Mesendoderm (in vitro differentiated cells): ENCODE measurements around the gene CLCN4.

Experiments used
- DNase-seq: peaks from one replicate; pipeline ENCODE4 v3.0.0; 2013
- H2AK5ac ChIP-seq: 2 replicates; pipeline ENCODE4 v1.6.1; 2013; ENCODE audit warnings: low read length, inconsistent platforms
- H2BK120ac ChIP-seq: 2 replicates; pipeline ENCODE4 v1.6.1; 2013; ENCODE audit warnings: low read depth, mild to moderate bottlenecking, low read length, moderate library complexity, mixed read lengths
- H2BK15ac ChIP-seq: replicated peaks from 2 replicates; pipeline ENCODE4 v1.6.1; 2013; ENCODE audit warnings: low read depth, mild to moderate bottlenecking, moderate library complexity
- H2BK5ac ChIP-seq: 2 replicates; pipeline ENCODE4 v1.6.1; 2013; ENCODE audit warnings: low read length, inconsistent platforms
- H3K18ac ChIP-seq: 2 replicates; pipeline ENCODE4 v1.6.1; 2013; ENCODE audit warnings: mild to moderate bottlenecking, low read length, mixed read lengths
- H3K23ac ChIP-seq: one replicate; pipeline ENCODE4 v1.6.1; 2013; ENCODE audit warnings: low read length
- H3K27ac ChIP-seq: 2 replicates; pipeline ENCODE4 v1.5.1; 2013; ENCODE audit warnings: low read depth, mild to moderate bottlenecking, inconsistent platforms, low read length, moderate library complexity
- H3K27me3 ChIP-seq: 2 replicates; pipeline ENCODE4 v1.6.1; 2013; ENCODE audit warnings: low read length, control low read depth, mild to moderate bottlenecking, inconsistent platforms; ENCODE audit not compliant: insufficient read depth, poor library complexity
- H3K36me3 ChIP-seq: 2 replicates; pipeline ENCODE4 v1.6.1; 2013; ENCODE audit warnings: low read length, inconsistent platforms; ENCODE audit not compliant: control insufficient read depth, insufficient read depth
- H3K4ac ChIP-seq: one replicate; pipeline ENCODE4 v1.6.1; 2013; ENCODE audit warnings: low read depth, mild to moderate bottlenecking, low read length, moderate library complexity
- H3K4me1 ChIP-seq: 2 replicates; pipeline ENCODE4 v1.6.1; 2013; ENCODE audit warnings: low read depth, low read length, inconsistent platforms; ENCODE audit not compliant: control insufficient read depth
- H3K4me2 ChIP-seq: 2 replicates; pipeline ENCODE4 v1.6.1; 2013; ENCODE audit warnings: low read length
- H3K4me3 ChIP-seq: 2 replicates; pipeline ENCODE4 v1.5.1; 2013; ENCODE audit warnings: mild to moderate bottlenecking, low read length
- H3K56ac ChIP-seq: one replicate; pipeline ENCODE4 v1.6.1; 2013; ENCODE audit warnings: low read length
- H3K79me1 ChIP-seq: 2 replicates; pipeline ENCODE4 v1.6.1; 2013; ENCODE audit warnings: low read length, inconsistent platforms
- H3K79me2 ChIP-seq: 2 replicates; pipeline ENCODE4 v1.6.1; 2013; ENCODE audit warnings: mild to moderate bottlenecking, low read length; ENCODE audit not compliant: control insufficient read depth, insufficient read depth
- H3K9ac ChIP-seq: 2 replicates; pipeline ENCODE4 v1.6.1; 2013; ENCODE audit warnings: low read length, inconsistent platforms
- H4K5ac ChIP-seq: one replicate; pipeline ENCODE4 v1.6.1; 2013; ENCODE audit warnings: low read length
- H4K8ac ChIP-seq: one replicate; pipeline ENCODE4 v1.6.1; 2013; ENCODE audit warnings: low read depth, mild to moderate bottlenecking, control low read depth, low read length, moderate library complexity
- WGBS: extraction: QIAGEN DNeasy Blood & Tissue Kit; methylation state at CpG from one replicate; pipeline ENCODE4 v1.1.7; 2013; ENCODE audit warnings: low lambda C conversion rate, missing lambda C conversion rate; ENCODE audit not compliant: insufficient coverage; ENCODE audit errors: extremely low coverage; 5-methylcytosine and 5-hydroxymethylcytosine counted together

The CLCN4 gene

DNA sequence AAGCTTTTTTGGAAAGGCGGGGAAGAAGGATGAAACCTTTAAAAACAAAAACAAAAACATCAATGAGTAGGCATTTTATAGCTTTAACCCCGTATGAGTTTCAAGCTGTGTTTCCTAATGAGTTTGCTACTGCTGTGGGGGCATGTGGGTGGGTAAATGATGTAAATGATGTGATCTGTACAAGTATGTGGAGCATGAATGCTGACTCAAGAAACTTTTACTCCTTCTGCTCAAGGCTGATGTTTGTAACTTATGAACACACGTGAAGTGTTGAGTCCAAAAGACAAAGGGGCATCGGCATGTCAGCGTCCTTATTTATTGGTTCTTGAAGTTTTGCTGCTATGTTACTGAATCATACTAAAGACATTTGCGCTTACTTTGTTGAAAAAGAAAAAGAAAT is 76.9 kb downstream of the CLCN4 start:
- no peak for DNase-seq
- no peak overlapping the region for H2BK15ac ChIP-seq
- no peaks in the 10 kb centered on the region for H3K79me1 ChIP-seq
- no peaks in the 10 kb centered on the region for H3K79me2 ChIP-seq
- no peak overlapping the region for H3K56ac ChIP-seq
- H3K27me3 ChIP-seq = no peaks in the 10 kb centered on the region
- H2BK120ac ChIP-seq = no peak overlapping the region
- no peak overlapping the region for H2AK5ac ChIP-seq
- H4K8ac ChIP-seq = no peak overlapping the region
- no peaks in the 10 kb centered on the region for H3K36me3 ChIP-seq
- H3K23ac ChIP-seq = no peak overlapping the region
- no peaks in the 10 kb centered on the region for H3K4me1 ChIP-seq
- no peak overlapping the region for H3K18ac ChIP-seq
- no peak overlapping the region for H3K4me3 ChIP-seq
- no peak overlapping the region for H4K5ac ChIP-seq
- no peak overlapping the region for H3K4me2 ChIP-seq
- no CpG with 5 or more reads among the region's 6 CpGs for WGBS
- no peak overlapping the region for H3K9ac ChIP-seq
- no peak overlapping the region for H3K27ac ChIP-seq
- H3K4ac ChIP-seq = no peak overlapping the region
- H2BK5ac ChIP-seq = no peak overlapping the region

GRCh38 chrX:10235851-10236250 is 79.1 kb downstream of the CLCN4 start:
- Histone ChIP-seq H4K5ac (no peak overlapping the region), H4K8ac (no peak overlapping the region), H3K27me3 (no peaks in the 10 kb centered on the region), H3K36me3 (no peaks in the 10 kb centered on the region), H2BK120ac (no peak overlapping the region), H2BK15ac (no peak overlapping the region), H3K4ac (no peak overlapping the region), H2AK5ac (no peak overlapping the region), H3K56ac (no peak overlapping the region), H3K18ac (no peak overlapping the region), H3K4me1 (no peaks in the 10 kb centered on the region), H3K79me1 (no peaks in the 10 kb centered on the region), H3K79me2 (no peaks in the 10 kb centered on the region), H3K27ac (no peak overlapping the region), H3K23ac (no peak overlapping the region), H3K4me3 (no peak overlapping the region), H2BK5ac (no peak overlapping the region), H3K9ac (no peak overlapping the region), H3K4me2 (no peak overlapping the region)
- no peak for DNase-seq
- no CpG with 5 or more reads among the region's 7 CpGs for WGBS

GRCh38 chrX:10237241-10237640 is 80.5 kb downstream of the CLCN4 start:
- Histone ChIP-seq H3K56ac (no peak overlapping the region), H3K9ac (no peak overlapping the region), H3K18ac (no peak overlapping the region), H2BK120ac (no peak overlapping the region), H3K4me2 (no peak overlapping the region), H3K4me3 (no peak overlapping the region), H3K27ac (no peak overlapping the region), H2AK5ac (no peak overlapping the region), H4K8ac (no peak overlapping the region), H3K36me3 (no peaks in the 10 kb centered on the region), H2BK15ac (no peak overlapping the region), H4K5ac (no peak overlapping the region), H3K79me2 (no peaks in the 10 kb centered on the region), H3K79me1 (no peaks in the 10 kb centered on the region), H2BK5ac (no peak overlapping the region), H3K4ac (no peak overlapping the region), H3K27me3 (no peaks in the 10 kb centered on the region), H3K23ac (no peak overlapping the region), H3K4me1 (no peaks in the 10 kb centered on the region)
- DNase-seq = no peak
- no CpG with 5 or more reads among the region's 7 CpGs for WGBS

DNA sequence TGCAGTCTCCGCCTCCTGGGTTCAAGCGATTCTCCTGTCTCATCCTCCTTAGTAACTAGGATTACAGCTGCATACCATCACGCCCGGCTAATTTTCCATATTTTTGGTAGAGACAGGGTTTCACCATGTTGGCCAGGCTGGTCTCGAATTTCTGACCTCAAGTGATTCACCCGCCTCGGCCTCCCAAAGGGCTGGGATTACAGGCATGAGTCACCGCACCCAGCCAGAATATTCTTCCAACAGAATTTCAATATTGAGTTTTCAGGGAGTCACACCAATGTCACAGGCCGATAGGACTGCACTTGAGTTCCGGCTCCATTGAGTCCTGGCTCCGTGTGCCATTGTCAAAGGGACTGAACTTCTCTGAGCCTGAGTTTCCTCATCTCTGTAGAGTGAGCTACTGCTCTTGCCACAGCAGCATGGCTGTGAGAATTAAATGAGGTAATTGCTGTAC is 82.9 kb downstream of the CLCN4 start:
- H2BK120ac ChIP-seq = no peak overlapping the region
- H2BK15ac ChIP-seq = no peak overlapping the region

DNA sequence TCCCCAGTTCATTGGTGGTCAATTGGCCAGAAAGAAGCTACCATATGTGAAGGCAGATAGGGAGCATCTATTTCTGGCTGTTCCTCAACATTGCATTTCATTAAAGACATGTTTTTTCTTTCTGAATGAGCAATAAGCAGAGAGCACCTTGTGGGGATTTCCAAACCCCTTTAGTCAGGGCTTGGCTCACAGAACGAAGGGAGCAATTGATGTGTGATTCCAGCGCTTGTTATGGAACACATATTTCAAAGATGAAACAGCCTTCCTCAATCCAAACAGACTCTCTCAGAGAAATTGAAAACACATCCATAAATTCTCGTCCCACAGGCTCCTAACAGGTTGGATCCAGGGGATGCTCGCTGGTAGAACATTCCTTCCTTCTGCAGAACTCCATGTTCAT is 84.1 kb downstream of the CLCN4 start:
- no peak overlapping the region for H2BK5ac ChIP-seq
- H3K27ac ChIP-seq = no peak overlapping the region
- no peak overlapping the region for H3K18ac ChIP-seq
- no peak overlapping the region for H3K23ac ChIP-seq
- H2BK120ac ChIP-seq = no peak overlapping the region
- no peak for DNase-seq
- no peak overlapping the region for H3K56ac ChIP-seq
- H3K79me2 ChIP-seq = no peaks in the 10 kb centered on the region
- H3K4ac ChIP-seq = no peak overlapping the region
- H3K4me3 ChIP-seq = no peak overlapping the region
- no peak overlapping the region for H4K5ac ChIP-seq
- H4K8ac ChIP-seq = no peak overlapping the region
- H3K4me1 ChIP-seq = no peaks in the 10 kb centered on the region
- no peak overlapping the region for H2BK15ac ChIP-seq
- no peak overlapping the region for H3K4me2 ChIP-seq
- H3K36me3 ChIP-seq = no peaks in the 10 kb centered on the region
- no peaks in the 10 kb centered on the region for H3K79me1 ChIP-seq
- H3K27me3 ChIP-seq = no peaks in the 10 kb centered on the region
- H3K9ac ChIP-seq = no peak overlapping the region
- no peak overlapping the region for H2AK5ac ChIP-seq
- no CpG with 5 or more reads among the region's 4 CpGs for WGBS

More for the DNA sequence above, 82.9 kb downstream of the CLCN4 start:
- Histone ChIP-seq H3K56ac (no peak overlapping the region), H2BK5ac (no peak overlapping the region), H3K23ac (no peak overlapping the region), H3K4ac (no peak overlapping the region), H3K27me3 (no peaks in the 10 kb centered on the region), H3K36me3 (no peaks in the 10 kb centered on the region), H3K79me2 (no peaks in the 10 kb centered on the region), H4K5ac (no peak overlapping the region), H3K4me1 (no peaks in the 10 kb centered on the region), H2AK5ac (no peak overlapping the region), H3K4me2 (no peak overlapping the region), H3K79me1 (no peaks in the 10 kb centered on the region), H4K8ac (no peak overlapping the region), H3K9ac (no peak overlapping the region), H3K27ac (no peak overlapping the region), H3K18ac (no peak overlapping the region), H3K4me3 (no peak overlapping the region)
- no CpG with 5 or more reads among the region's 11 CpGs for WGBS
- no peak for DNase-seq

- no peak overlapping the region for H3K23ac ChIP-seq
- no peak overlapping the region for H3K4me2 ChIP-seq
- no peak overlapping the region for H3K4me3 ChIP-seq
- no peak overlapping the region for H2BK5ac ChIP-seq
- no peak for DNase-seq
- WGBS = no CpG with 5 or more reads among the region's 5 CpGs
- H3K4ac ChIP-seq = no peak overlapping the region
- H4K5ac ChIP-seq = no peak overlapping the region
- no peak overlapping the region for H3K56ac ChIP-seq
- no peak overlapping the region for H2AK5ac ChIP-seq
- H3K27me3 ChIP-seq = no peaks in the 10 kb centered on the region
- no peaks in the 10 kb centered on the region for H3K79me1 ChIP-seq
- H3K9ac ChIP-seq = no peak overlapping the region
- no peak overlapping the region for H3K18ac ChIP-seq
- H3K4me1 ChIP-seq = no peaks in the 10 kb centered on the region
- H3K36me3 ChIP-seq = no peaks in the 10 kb centered on the region
- no peak overlapping the region for H4K8ac ChIP-seq
- H2BK15ac ChIP-seq = no peak overlapping the region
- H2BK120ac ChIP-seq = no peak overlapping the region
- H3K27ac ChIP-seq = no peak overlapping the region
- no peaks in the 10 kb centered on the region for H3K79me2 ChIP-seq
Measured at GRCh38 chrX:10242026-10242425, 85.3 kb downstream of the CLCN4 start.
